ENCODE results near the gene VPS37B. TPM values are rescaled to one million over a fixed set of nuclear protein-coding genes. Genes with fewer than 3 reads are reported as not detected.

VPS37B gene
- total RNA-seq, 4 donors from 2014 or later = 46.6 to 126 (median 104) TPM

DNA sequence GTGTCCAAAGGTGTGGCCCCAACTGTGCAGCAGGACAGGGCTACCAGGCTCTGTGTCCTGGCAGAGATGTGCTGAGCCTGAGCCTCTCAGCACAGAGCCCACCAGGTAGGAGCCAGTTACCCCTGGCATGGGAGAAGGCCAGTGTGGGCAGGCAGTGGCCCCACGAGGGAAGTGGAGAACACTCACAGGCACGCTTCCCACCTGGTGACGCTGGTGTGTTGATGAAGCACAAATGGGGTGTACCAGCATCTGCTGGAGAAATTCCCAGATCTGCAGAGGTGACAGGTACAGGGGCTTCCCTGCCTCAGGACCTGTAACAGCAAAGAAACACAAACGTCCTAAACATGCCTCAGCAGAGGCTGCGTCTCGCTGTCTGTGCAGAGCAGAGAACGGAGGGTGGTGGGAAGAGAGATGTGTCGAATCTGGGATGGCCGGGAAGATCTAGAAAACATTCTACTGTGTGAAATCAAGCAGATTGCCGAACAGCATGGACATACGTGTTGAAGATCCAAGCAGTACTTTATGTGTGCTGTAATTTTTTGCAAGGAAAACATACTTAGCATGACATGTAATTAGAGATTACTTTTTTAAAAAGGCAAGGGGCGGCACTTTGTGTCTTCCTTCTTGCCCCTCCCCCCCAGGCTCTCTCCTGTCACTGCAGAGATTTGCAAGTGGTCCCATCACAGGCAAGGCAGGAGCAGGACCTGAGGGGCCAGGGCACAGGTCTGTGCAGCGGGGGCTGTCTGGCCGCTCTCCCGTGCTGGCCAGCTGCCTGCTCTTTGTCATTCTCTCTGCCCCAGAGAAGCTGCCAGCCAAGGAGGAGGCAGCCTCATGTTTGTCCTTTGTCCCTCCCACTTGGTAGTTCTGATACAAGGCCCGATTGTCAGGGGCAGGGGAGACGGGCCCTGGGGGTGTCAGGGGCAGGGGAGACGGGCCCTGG, 43.3 kb downstream of the VPS37B start:
- H3K36me3 ChIP-seq = no peaks in the 10 kb centered on the region
- H3K9me3 ChIP-seq = no peaks in the 10 kb centered on the region
- TF ChIP-seq POLR2AphosphoS5 (IDR thresholded peaks at IDR 0.05) (no peak), POLR2A (IDR thresholded peaks at IDR 0.05) (no peak), EP300 (IDR thresholded peaks at IDR 0.05; ENCODE audit: low read depth) (no peak)
- TF ChIP-seq, protein P1, sequence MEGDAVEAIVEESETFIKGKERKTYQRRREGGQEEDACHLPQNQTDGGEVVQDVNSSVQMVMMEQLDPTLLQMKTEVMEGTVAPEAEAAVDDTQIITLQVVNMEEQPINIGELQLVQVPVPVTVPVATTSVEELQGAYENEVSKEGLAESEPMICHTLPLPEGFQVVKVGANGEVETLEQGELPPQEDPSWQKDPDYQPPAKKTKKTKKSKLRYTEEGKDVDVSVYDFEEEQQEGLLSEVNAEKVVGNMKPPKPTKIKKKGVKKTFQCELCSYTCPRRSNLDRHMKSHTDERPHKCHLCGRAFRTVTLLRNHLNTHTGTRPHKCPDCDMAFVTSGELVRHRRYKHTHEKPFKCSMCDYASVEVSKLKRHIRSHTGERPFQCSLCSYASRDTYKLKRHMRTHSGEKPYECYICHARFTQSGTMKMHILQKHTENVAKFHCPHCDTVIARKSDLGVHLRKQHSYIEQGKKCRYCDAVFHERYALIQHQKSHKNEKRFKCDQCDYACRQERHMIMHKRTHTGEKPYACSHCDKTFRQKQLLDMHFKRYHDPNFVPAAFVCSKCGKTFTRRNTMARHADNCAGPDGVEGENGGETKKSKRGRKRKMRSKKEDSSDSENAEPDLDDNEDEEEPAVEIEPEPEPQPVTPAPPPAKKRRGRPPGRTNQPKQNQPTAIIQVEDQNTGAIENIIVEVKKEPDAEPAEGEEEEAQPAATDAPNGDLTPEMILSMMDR (IDR thresholded peaks at IDR 0.05) = no peak
- DNase-seq = no peak
- H3K4me3 ChIP-seq = no peak overlapping the region
- peaks cover 0 to 2% (median 0%) of the 10 kb centered on the region in 4 donors for H3K4me1 ChIP-seq
- intact Hi-C loops (cut with DNase I; ENCODE audit: low total_unique reads) = no loop called here
- no peaks in the 10 kb centered on the region for H3K27me3 ChIP-seq
- H3K27ac ChIP-seq = peak overlapping the region in 3 of 4 donors; percentile 0 to 28 (median 23)
- WGBS, 2 donors (ENCODE audit: low coverage in 1 of 2) = 67 to 100% methylated on average over 1 to 18 of the region's 18 CpGs
- in situ Hi-C loops (cut with MboI; ENCODE audit: low pct_ligation_motif_present in 1 of 4, low pct_unique_long_range_greater_than_20kb in 1 of 4, low sequenced_read_pairs in 3 of 4) = loop anchor here in 2 of 4 donors (25.0 kb wide), 1 partner anchor 385 kb away; the partner anchor contains the start of genes MPHOSPH9 (in 2 of the 2) and MTRFR (in 2 of the 2)

GRCh38 chr12:122851820-122852219, 44.1 kb downstream of the VPS37B start:
- WGBS, 2 donors (ENCODE audit: low coverage in 1 of 2) = 75% methylated on average over 5 of the region's 5 CpGs; no CpG with 5 or more reads in 1 of the 2 donors
- TF ChIP-seq POLR2AphosphoS5 (IDR thresholded peaks at IDR 0.05) (no peak), POLR2A (IDR thresholded peaks at IDR 0.05) (no peak), EP300 (IDR thresholded peaks at IDR 0.05; ENCODE audit: low read depth) (no peak)
- TF ChIP-seq, protein P1 (IDR thresholded peaks at IDR 0.05) = no peak
- no peaks in the 10 kb centered on the region for H3K27me3 ChIP-seq
- peak overlapping the region in 3 of 4 donors; percentile 6 to 47 (median 28) for H3K27ac ChIP-seq
- no peak overlapping the region for H3K4me3 ChIP-seq
- DNase-seq = no peak
- no peaks in the 10 kb centered on the region for H3K36me3 ChIP-seq
- intact Hi-C loops (cut with DNase I; ENCODE audit: low total_unique reads) = no loop called here
- in situ Hi-C loops (cut with MboI; ENCODE audit: low pct_ligation_motif_present in 1 of 4, low pct_unique_long_range_greater_than_20kb in 1 of 4, low sequenced_read_pairs in 3 of 4) = loop anchor here in 2 of 4 donors (25.0 kb wide), 1 partner anchor 385 kb away; the partner anchor contains the start of genes MPHOSPH9 (in 2 of the 2) and MTRFR (in 2 of the 2)
- peaks cover 0 to 2% (median 0%) of the 10 kb centered on the region in 4 donors for H3K4me1 ChIP-seq
- H3K9me3 ChIP-seq = no peaks in the 10 kb centered on the region

GRCh38 chr12:122850695-122851350, 45.1 kb downstream of the VPS37B start:
- TF ChIP-seq EP300 (IDR thresholded peaks at IDR 0.05; ENCODE audit: low read depth) (no peak), POLR2AphosphoS5 (IDR thresholded peaks at IDR 0.05) (no peak), POLR2A (IDR thresholded peaks at IDR 0.05) (no peak)
- TF ChIP-seq, protein P1 (IDR thresholded peaks at IDR 0.05) = no peak
- H3K4me1 ChIP-seq = peaks cover 0 to 2% (median 0%) of the 10 kb centered on the region in 4 donors
- DNase-seq = no peak
- WGBS, 2 donors (ENCODE audit: low coverage in 1 of 2) = 87 to 88% methylated on average over 13 to 19 of the region's 27 CpGs
- intact Hi-C loops (cut with DNase I; ENCODE audit: low total_unique reads) = no loop called here
- no peak overlapping the region for H3K4me3 ChIP-seq
- no peaks in the 10 kb centered on the region for H3K27me3 ChIP-seq
- in situ Hi-C loops (cut with MboI; ENCODE audit: low pct_ligation_motif_present in 1 of 4, low pct_unique_long_range_greater_than_20kb in 1 of 4, low sequenced_read_pairs in 3 of 4) = loop anchor here in 2 of 4 donors (25.0 kb wide), 1 partner anchor 386 kb away; the partner anchor contains the start of genes MPHOSPH9 (in 2 of the 2) and MTRFR (in 2 of the 2)
- no peaks in the 10 kb centered on the region for H3K9me3 ChIP-seq
- peak overlapping the region in 2 of 4 donors; percentile 6 to 47 for H3K27ac ChIP-seq
- no peaks in the 10 kb centered on the region for H3K36me3 ChIP-seq

Measured in transverse colon (tissue), 4 donors.